Keratinocyte (primary cell): Measurements from ENCODE around the gene SSTR5. TPM values are rescaled to one million over a fixed set of nuclear protein-coding genes. Genes with fewer than 3 reads are reported as not detected.

Source experiments
- DNase-seq: peaks from one replicate; pipeline ENCODE4 v3.0.0-alpha.2; 2011; ENCODE audit warnings: low read depth, missing footprints, low spot score
- FAIRE-seq: peaks from 2 replicates; lab custom pipeline; 2011; peaks lifted over from hg19 to GRCh38; lab: Jason Lieb, UNC
- H2AFZ ChIP-seq: 2 replicates; pipeline ENCODE4 v1.6.0; 2012; ENCODE audit warnings: low read length, control low read depth, inconsistent platforms; ENCODE audit not compliant: control insufficient read depth
- H3K27ac ChIP-seq: 2 replicates; pipeline ENCODE4 v1.5.1; 2011; ENCODE audit warnings: low read length; ENCODE audit not compliant: control insufficient read depth, insufficient read depth
- H3K27me3 ChIP-seq: 3 replicates; pipeline ENCODE4 v1.6.0; 2011; ENCODE audit warnings: low read length; ENCODE audit not compliant: control insufficient read depth, insufficient read depth; ENCODE audit errors: extremely low read depth
- H3K36me3 ChIP-seq, 2 experiments: 2 replicates in 1 of 2; 3 replicates in 1 of 2; pipeline ENCODE4 v1.5.1; 2011; ENCODE audit warnings: low read length in 2 of 2, mild to moderate bottlenecking in 1 of 2; ENCODE audit not compliant: control insufficient read depth in 2 of 2, insufficient read depth in 2 of 2; ENCODE audit errors: extremely low read depth in 1 of 2
- H3K4me1 ChIP-seq: 3 replicates; pipeline ENCODE4 v1.5.1; 2011; ENCODE audit warnings: low read length; ENCODE audit not compliant: control insufficient read depth, insufficient read depth; ENCODE audit errors: extremely low read depth
- H3K4me2 ChIP-seq: 3 replicates; pipeline ENCODE4 v1.6.0; 2011; ENCODE audit warnings: low read depth, low read length; ENCODE audit not compliant: control insufficient read depth, insufficient read depth; ENCODE audit errors: extremely low read depth
- H3K4me3 ChIP-seq, 3 experiments: fragments of 200-600 bp in 1 of 3; sonication (generic) in 1 of 3; 2 replicates in 2 of 3; 3 replicates in 1 of 3; pipeline ENCODE4 v1.5.1; 2011 to 2016; ENCODE audit warnings: low read length in 3 of 3, mild to moderate bottlenecking in 3 of 3, control low read depth in 2 of 3, inconsistent platforms in 1 of 3, low read depth in 1 of 3, mixed read lengths in 1 of 3, mixed run types in 1 of 3, moderate library complexity in 1 of 3; ENCODE audit not compliant: control insufficient read depth in 2 of 3, insufficient read depth in 2 of 3; ENCODE audit errors: extremely low read depth in 1 of 3
- H3K79me2 ChIP-seq: 2 replicates; pipeline ENCODE4 v1.6.0; 2012; ENCODE audit warnings: low read length; ENCODE audit not compliant: control insufficient read depth, insufficient read depth
- H3K9ac ChIP-seq: 3 replicates; pipeline ENCODE4 v1.6.0; 2011; ENCODE audit warnings: low read length; ENCODE audit not compliant: control insufficient read depth, insufficient read depth; ENCODE audit errors: extremely low read depth
- H3K9me1 ChIP-seq: 3 replicates; pipeline ENCODE4 v1.6.0; 2011; ENCODE audit warnings: low read length; ENCODE audit not compliant: control insufficient read depth, insufficient read depth; ENCODE audit errors: extremely low read depth
- H3K9me3 ChIP-seq: 2 replicates; pipeline ENCODE4 v1.5.1; 2012; ENCODE audit warnings: low read depth, low read length; ENCODE audit not compliant: control insufficient read depth
- H4K20me1 ChIP-seq: 3 replicates; pipeline ENCODE4 v1.6.0; 2011; ENCODE audit warnings: low read length; ENCODE audit not compliant: control insufficient read depth, insufficient read depth; ENCODE audit errors: extremely low read depth
- CTCF ChIP-seq, 3 experiments: IDR thresholded peaks in 1 of 3; conservative IDR thresholded peaks in 1 of 3; optimal IDR thresholded peaks in 1 of 3; 2 replicates in 2 of 3; 3 replicates in 1 of 3; pipeline versions ENCODE3 to v1.5.1; 2011; ENCODE audit warnings: low read length in 3 of 3, mild to moderate bottlenecking in 3 of 3, moderate library complexity in 2 of 3, control low read depth in 1 of 3, inconsistent platforms in 1 of 3; ENCODE audit not compliant: insufficient read depth in 2 of 3; ENCODE audit errors: extremely low read depth in 1 of 3
- EZH2 ChIP-seq: IDR thresholded peaks from one replicate; pipeline ENCODE4 v1.6.1; 2012; ENCODE audit warnings: inconsistent platforms, mild to moderate bottlenecking, low read length, moderate library complexity
- dilution Hi-C: fragments of 300-500 bp; cut with MboI; formaldehyde crosslinking; loops from one replicate; pipeline ENCODE4 v1.7.0; 2020; ENCODE audit warnings: low sequenced_read_pairs; ENCODE audit not compliant: extremely low pct_ligation_motif_present
- polyA plus RNA-seq, 5 experiments: library from polyadenylated mRNA; depleted of rRNA in 3 of 5; stranded (reverse) in 3 of 5; stranded (forward) in 1 of 5; unstranded in 1 of 5; fragments of >200 nt; gene quantifications; 1 replicate in 1 of 5; 2 replicates in 3 of 5; 3 replicates in 1 of 5; pipeline versions ENCODE4 v1.2.1 to v1.2.3, GENCODE V29; 2011 to 2012; ENCODE audit warnings: missing spikeins in 2 of 5, low read depth in 1 of 5, low replicate concordance in 1 of 5

SSTR5 gene
- polyA plus RNA-seq, 1 donor (not counting 4 experiments of a cell fraction or from before 2014, with no cell fraction given): not detected

GRCh38 chr16:1053700-1054368, 18.7 kb upstream of the SSTR5 start:
- FAIRE-seq (no peak), DNase-seq (no peak)
- no peak overlapping the region for H3K4me3 ChIP-seq
- no peaks in the 10 kb centered on the region for H4K20me1 ChIP-seq
- no peaks in the 10 kb centered on the region for H3K36me3 ChIP-seq
- peaks cover 4% of the 10 kb centered on the region for H3K27me3 ChIP-seq
- H3K9me3 ChIP-seq: no peaks in the 10 kb centered on the region
- no peak overlapping the region for H3K27ac ChIP-seq
- no peaks in the 10 kb centered on the region for H3K79me2 ChIP-seq
- no peak overlapping the region for H3K4me2 ChIP-seq
- no peak overlapping the region for H2AFZ ChIP-seq
- TF ChIP-seq CTCF (optimal IDR thresholded peaks at IDR 0.05 in 1 of 3, IDR thresholded peaks at IDR 0.05 in 1 of 3, conservative IDR thresholded peaks at IDR 0.05 in 1 of 3; ENCODE audit: extremely low read depth in 1 of 3, insufficient read depth in 2 of 3, low read length in 3 of 3) (no peak), EZH2 (no peak)
- H3K4me1 ChIP-seq: no peaks in the 10 kb centered on the region
- H3K9ac ChIP-seq: no peak overlapping the region
- dilution Hi-C loops: no loop called here
- no peaks in the 10 kb centered on the region for H3K9me1 ChIP-seq

GRCh38 chr16:1054660-1055556, 17.6 kb upstream of the SSTR5 start:
- Histone ChIP-seq H3K79me2 (no peaks in the 10 kb centered on the region), H3K36me3 (no peaks in the 10 kb centered on the region), H3K9me1 (no peaks in the 10 kb centered on the region), H3K4me3 (no peak overlapping the region), H3K9ac (no peak overlapping the region), H3K4me2 (no peak overlapping the region), H2AFZ (no peak overlapping the region), H3K4me1 (no peaks in the 10 kb centered on the region), H3K9me3 (no peaks in the 10 kb centered on the region), H3K27ac (no peak overlapping the region), H4K20me1 (no peaks in the 10 kb centered on the region), H3K27me3 (no peaks in the 10 kb centered on the region)
- FAIRE-seq (no peak), DNase-seq (no peak)
- dilution Hi-C loops: no loop called here
- TF ChIP-seq CTCF (optimal IDR thresholded peaks at IDR 0.05 in 1 of 3, IDR thresholded peaks at IDR 0.05 in 1 of 3, conservative IDR thresholded peaks at IDR 0.05 in 1 of 3; ENCODE audit: extremely low read depth in 1 of 3, insufficient read depth in 2 of 3, low read length in 3 of 3) (peak; percentile 50 to 88 (median 80)), EZH2 (no peak)
